Measurements from ENCODE around the gene TMEM62.
"Not testable (repeated sequence)": the region's sequence is repeated elsewhere in the genome, so short reads cannot be mapped to it uniquely, and the experiment has no call there.

The TMEM62 gene

DNA sequence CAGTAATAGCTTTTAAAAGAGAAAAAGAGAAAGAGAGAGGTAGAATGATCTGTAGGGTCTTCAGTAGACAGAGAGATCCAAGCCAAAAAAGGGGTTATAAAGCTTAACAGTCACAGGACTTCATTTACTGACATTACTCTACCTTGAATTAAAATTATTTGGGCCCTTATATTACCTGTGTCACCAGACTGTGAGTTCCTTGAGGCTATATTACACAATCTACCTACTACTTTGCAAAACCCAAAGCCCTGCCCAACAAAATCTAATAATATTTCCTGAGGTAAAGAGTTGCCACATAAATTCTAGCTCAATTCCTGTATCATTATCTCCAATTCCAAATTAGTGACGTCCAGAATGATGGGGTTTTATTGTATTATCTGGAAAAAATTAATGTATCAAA lies 29.5 kb upstream of the TMEM62 start:
- DNase-seq (ENCODE audit: low read depth in 1 of 2, low spot score in 1 of 2) = no peak
- in situ Hi-C loops (cut with HindIII; ENCODE audit: low pct_unique_long_range_greater_than_20kb, low sequenced_read_pairs) = no loop called here
- no peak for TF ChIP-seq JUND (IDR thresholded peaks at IDR 0.05; ENCODE audit: low read depth)

DNA sequence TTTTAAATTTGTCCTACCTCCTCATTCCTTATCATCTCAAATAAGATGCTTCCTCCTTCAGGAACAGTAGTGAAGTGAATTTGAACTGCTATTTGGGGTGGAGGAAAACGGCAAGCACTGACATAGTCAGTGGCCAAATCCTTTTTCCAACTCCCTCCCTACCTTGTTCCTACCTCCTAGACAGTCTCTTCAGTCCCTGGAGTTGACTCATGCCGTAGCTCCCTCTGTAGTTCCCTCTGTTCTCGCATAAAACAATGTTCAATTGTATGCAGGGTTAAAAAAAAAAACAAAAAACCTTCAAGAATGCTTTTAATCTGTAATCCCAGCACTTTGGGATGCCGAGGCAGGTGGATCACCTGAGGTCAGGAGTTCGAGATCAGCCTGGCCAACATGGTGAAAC lies 29.0 kb upstream of the TMEM62 start:
- in situ Hi-C loops (cut with HindIII; ENCODE audit: low pct_unique_long_range_greater_than_20kb, low sequenced_read_pairs) = no loop called here
- no peak for TF ChIP-seq JUND (IDR thresholded peaks at IDR 0.05; ENCODE audit: low read depth)
- no peak for DNase-seq (ENCODE audit: low read depth in 1 of 2, low spot score in 1 of 2)

DNA sequence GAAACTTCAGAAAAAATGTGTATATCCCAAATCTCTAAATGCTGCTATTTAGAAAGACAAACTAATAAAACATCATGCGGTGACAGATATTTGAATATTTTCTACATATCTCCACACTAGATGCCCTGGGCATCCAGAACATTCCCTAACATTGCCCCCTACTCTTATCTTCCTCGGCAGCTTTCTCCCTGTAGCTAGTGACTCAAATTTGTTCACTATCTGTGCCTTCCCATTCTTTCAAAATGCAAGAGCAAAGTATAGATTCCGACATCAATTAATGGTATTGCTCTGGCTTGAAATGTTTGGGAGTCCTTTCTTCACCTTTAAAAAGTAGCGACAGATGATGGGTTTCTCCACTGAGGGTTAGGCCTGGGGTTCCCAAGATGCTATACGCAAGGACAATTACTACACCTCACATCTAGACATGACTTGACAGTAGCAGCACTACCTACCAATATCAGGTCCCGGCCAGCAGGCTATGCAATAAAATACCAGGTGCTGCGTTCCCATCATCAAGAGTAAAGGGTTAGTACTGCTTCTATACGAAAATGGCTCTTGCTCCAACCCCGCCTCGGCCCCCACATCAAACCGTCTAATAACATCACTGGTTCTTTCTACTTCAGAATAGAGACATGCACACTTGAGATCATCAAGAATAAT lies 28.2 kb upstream of the TMEM62 start:
- TF ChIP-seq JUND (IDR thresholded peaks at IDR 0.05; ENCODE audit: low read depth) = no peak
- DNase-seq (ENCODE audit: low read depth in 1 of 2, low spot score in 1 of 2) = peak; percentile 16 to 39
- in situ Hi-C loops (cut with HindIII; ENCODE audit: low pct_unique_long_range_greater_than_20kb, low sequenced_read_pairs) = no loop called here

DNA sequence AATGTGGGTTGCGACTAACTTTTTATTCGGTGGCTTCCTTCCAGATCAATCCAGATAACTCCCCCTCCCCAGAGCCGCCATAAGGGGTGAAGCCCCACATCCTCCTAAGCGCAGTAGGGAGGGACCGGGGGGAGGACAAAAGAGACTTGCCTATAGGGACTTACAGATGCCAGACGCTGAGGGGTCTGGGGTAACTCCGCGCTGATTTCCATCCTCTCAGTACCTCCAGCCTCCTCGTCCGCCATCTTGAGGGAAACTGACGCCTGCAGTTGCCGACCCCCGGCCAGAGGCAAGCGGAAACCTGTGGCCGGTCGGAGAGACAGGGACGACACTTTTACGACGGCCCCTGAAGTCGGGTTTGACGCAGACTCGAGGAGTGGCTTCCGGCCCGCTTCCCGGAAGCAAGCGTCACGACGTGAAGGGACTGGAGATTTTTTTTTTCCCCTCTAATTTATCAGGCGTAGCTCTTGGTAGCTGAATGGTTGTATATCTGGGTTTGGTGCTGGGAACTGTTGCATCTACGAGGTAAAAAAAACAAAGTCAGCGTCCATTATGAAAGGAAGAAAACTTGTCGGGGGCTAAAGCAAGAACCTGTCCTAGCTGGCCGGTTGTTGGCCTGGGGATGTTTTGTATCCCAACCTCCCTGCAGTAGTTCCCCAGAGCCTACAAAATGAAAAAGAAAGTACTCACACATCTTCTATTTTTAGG lies 27.5 kb upstream of the TMEM62 start, which contains the start of gene UBR1:
TSS of gene UBR1 (minus strand) at position 261 of the 708 bp plus-strand sequence. CDS start at position 245, 16 bp downstream.
- in situ Hi-C loops (cut with HindIII; ENCODE audit: low pct_unique_long_range_greater_than_20kb, low sequenced_read_pairs) = no loop called here
- TF ChIP-seq JUND (IDR thresholded peaks at IDR 0.05; ENCODE audit: low read depth) = no peak
- peak; percentile 56 to 91 for DNase-seq (ENCODE audit: low read depth in 1 of 2, low spot score in 1 of 2)

DNA sequence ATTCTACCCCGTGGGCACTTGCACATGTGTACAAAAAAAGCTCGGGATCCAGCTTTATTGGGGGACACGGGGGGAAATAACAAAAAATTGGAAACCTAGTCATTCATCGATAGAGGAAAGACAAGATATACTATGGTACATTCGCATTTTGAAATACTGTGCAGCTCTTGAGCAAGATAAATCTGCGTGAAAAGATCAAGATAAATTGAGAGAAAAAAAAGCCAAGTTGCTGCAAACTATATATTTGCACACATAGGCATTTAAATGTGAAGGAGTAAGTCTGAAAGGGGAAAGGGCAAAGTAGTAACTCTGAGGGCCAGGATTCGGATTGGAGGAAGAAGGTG lies 26.9 kb upstream of the TMEM62 start:
- in situ Hi-C loops (cut with HindIII; ENCODE audit: low pct_unique_long_range_greater_than_20kb, low sequenced_read_pairs) = no loop called here
- DNase-seq (ENCODE audit: low read depth in 1 of 2, low spot score in 1 of 2) = no peak
- TF ChIP-seq JUND (IDR thresholded peaks at IDR 0.05; ENCODE audit: low read depth) = no peak

DNA sequence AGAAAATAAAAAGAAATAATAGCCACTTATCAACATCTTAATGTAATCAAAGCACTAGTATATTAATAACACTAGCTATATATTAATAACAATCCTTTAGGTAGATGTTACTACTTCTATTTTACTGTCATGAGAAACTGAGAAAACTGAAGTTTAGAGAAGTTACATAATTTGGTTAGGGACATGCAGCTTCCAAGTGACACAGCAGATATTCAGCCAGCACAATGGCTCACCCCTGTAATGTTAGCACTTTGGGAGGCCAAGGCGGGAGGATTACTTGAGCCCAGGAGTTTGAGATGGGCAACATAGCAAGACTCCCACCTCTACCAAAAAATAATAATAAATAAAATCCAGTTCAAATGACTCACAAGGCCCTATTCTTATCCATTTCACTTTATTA lies 25.6 kb upstream of the TMEM62 start:
- no peak for TF ChIP-seq JUND (IDR thresholded peaks at IDR 0.05; ENCODE audit: low read depth)
- DNase-seq (ENCODE audit: low read depth in 1 of 2, low spot score in 1 of 2) = no peak
- in situ Hi-C loops (cut with HindIII; ENCODE audit: low pct_unique_long_range_greater_than_20kb, low sequenced_read_pairs) = no loop called here

DNA sequence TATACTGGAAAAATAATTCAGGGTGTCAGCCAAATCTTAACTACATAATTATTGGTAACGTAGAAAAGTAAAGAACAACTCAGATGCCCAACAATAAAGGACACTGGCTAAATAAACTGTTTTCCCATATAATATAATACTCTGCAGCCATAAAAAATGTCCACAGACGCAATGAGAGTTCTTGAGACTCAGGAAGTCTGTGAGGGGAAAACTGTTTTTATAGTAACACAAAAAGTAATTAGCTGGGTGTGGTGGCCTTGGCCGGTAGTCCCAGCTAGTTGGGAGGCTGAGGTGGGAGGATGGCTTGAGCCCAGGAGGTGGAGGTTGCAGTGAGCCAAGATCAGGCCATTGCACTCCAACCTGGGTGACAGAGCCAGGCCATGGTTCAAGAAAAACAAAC lies 22.0 kb upstream of the TMEM62 start:
- TF ChIP-seq JUND (IDR thresholded peaks at IDR 0.05; ENCODE audit: low read depth) = no peak
- no peak for DNase-seq (ENCODE audit: low read depth in 1 of 2, low spot score in 1 of 2)
- in situ Hi-C loops (cut with HindIII; ENCODE audit: low pct_unique_long_range_greater_than_20kb, low sequenced_read_pairs) = no loop called here

DNA sequence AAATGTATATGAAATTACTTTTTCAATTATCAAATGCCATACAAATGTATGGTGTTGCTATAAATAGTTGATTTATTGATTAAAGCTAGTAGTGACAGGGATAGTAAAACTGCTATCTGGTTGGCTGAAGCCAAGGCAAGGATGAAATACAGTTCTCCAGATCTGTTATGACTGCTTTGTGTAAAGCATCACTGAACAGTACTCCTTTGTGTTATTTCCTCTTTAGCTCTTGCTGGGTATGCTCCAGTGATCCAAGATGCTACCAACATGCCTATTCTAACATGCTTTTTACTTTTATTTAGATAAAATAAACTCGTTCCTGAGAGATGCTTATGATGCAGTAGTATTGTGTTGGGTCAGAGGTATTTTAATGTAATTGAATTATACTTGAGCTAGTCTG lies 15.1 kb upstream of the TMEM62 start:
- in situ Hi-C loops (cut with HindIII; ENCODE audit: low pct_unique_long_range_greater_than_20kb, low sequenced_read_pairs) = no loop called here
- no peak for TF ChIP-seq JUND (IDR thresholded peaks at IDR 0.05; ENCODE audit: low read depth)
- no peak for DNase-seq (ENCODE audit: low read depth in 1 of 2, low spot score in 1 of 2)

DNA sequence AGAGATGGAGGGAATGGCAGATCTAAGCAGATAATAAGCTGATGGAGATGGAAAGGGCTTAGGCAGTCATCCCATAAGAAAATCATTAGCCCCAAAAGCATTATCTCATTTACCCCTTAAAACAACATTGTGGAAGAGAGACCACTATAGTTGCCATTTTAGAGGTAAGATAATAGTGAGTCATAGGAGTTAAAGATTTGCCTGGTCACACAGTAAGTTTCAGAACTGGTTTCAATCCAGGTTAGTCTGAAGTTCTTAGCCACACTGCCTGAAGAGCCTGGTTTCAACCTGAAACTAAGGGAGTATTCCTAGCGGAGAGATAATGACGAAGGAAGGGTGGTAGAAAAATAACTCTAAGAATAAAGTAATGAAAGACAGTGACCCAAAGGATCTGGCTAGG lies 14.6 kb upstream of the TMEM62 start:
- in situ Hi-C loops (cut with HindIII; ENCODE audit: low pct_unique_long_range_greater_than_20kb, low sequenced_read_pairs) = no loop called here
- no peak for DNase-seq (ENCODE audit: low read depth in 1 of 2, low spot score in 1 of 2)
- no peak for TF ChIP-seq JUND (IDR thresholded peaks at IDR 0.05; ENCODE audit: low read depth)

DNA sequence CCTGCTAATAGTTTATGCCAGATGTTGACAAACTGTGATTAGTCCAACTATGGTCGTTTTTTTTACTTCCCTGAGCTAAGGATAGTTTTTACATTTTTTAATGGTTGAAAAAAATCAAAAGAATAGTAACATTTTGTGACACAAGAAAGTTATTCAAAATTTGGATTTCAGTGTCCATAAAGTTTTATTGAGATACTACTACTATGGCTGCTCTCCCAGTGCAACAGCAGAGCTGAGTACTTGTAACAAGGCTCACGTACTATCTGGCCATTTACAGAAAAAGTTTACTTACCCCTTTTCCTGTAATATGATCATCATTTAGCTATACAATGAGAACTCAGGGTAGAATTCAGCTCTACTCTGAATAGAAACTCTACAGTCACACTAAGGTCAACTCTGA lies 11.5 kb upstream of the TMEM62 start:
- DNase-seq (ENCODE audit: low read depth in 1 of 2, low spot score in 1 of 2) = no peak
- in situ Hi-C loops (cut with HindIII; ENCODE audit: low pct_unique_long_range_greater_than_20kb, low sequenced_read_pairs) = no loop called here
- TF ChIP-seq JUND (IDR thresholded peaks at IDR 0.05; ENCODE audit: low read depth) = no peak

DNA sequence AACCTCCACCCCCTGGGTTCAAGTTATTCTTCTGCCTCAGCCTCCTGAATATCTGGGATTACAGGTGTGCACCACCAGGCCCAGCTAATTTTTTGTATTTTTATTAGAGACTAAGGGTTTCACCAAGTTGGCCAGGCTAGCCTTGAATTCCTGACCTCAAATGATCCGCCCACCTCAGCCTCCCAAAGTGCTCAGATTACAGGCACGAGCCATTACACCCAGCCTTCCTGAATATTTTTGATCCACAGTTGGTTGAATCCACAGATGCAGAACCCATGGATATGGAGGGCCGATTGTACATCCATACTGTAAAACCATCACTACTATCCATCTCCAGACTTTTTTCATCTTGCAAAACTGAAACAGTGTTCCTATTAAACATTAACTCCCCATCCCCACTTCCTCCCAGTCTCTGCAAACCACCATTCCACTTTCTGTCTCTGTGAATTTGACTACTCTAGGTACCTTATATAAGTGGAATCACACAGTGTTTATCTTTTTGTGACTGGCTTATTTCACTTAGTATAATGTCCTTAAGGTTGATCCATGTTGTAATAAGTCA lies 8.2 kb upstream of the TMEM62 start:
- TF ChIP-seq JUND (IDR thresholded peaks at IDR 0.05; ENCODE audit: low read depth) = no peak
- in situ Hi-C loops (cut with HindIII; ENCODE audit: low pct_unique_long_range_greater_than_20kb, low sequenced_read_pairs) = no loop called here
- DNase-seq (ENCODE audit: low read depth in 1 of 2, low spot score in 1 of 2) = no peak

DNA sequence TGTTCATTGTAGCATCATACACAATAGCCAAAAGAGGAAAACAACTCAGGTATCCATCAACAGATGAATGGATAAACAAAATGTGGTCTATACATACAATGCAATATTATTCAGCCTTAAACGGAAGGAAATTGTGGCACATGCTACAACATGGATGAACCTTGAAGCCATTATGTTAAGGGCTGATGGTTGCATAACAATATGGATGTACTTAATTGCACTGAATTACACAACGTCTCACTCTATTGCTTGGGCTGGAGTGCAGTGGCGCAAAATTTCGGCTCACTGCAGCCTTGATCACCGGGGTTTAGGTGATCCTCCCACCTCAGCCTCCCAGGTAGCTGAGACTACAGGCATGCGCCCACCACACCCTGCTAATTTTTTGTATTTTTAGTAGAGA lies 7.0 kb upstream of the TMEM62 start:
- no peak for DNase-seq (ENCODE audit: low read depth in 1 of 2, low spot score in 1 of 2)
- no peak for TF ChIP-seq JUND (IDR thresholded peaks at IDR 0.05; ENCODE audit: low read depth)
- in situ Hi-C loops (cut with HindIII; ENCODE audit: low pct_unique_long_range_greater_than_20kb, low sequenced_read_pairs) = no loop called here

DNA sequence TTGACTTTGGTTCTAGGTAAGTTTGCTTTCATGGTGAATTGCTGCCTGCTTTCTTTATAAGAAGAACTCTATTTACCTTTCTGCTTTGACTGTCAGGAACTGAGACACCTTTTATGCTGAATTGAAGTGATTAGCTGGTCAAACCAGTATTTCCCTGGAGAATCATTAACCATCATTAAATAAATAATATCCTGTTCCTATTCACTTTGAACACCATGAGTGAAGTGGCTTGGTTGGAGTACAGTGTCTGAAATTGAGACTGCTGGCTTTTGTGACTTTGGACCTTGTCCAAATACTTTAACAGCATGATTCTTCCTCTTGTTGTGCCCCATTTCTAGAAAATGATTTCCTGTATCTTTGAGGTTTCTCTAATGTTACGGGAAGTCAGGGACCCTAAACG lies 5.6 kb upstream of the TMEM62 start:
- in situ Hi-C loops (cut with HindIII; ENCODE audit: low pct_unique_long_range_greater_than_20kb, low sequenced_read_pairs) = no loop called here
- peak in 1 of 2 experiments; percentile 57 for DNase-seq (ENCODE audit: low read depth in 1 of 2, low spot score in 1 of 2)
- TF ChIP-seq JUND (IDR thresholded peaks at IDR 0.05; ENCODE audit: low read depth) = no peak

DNA sequence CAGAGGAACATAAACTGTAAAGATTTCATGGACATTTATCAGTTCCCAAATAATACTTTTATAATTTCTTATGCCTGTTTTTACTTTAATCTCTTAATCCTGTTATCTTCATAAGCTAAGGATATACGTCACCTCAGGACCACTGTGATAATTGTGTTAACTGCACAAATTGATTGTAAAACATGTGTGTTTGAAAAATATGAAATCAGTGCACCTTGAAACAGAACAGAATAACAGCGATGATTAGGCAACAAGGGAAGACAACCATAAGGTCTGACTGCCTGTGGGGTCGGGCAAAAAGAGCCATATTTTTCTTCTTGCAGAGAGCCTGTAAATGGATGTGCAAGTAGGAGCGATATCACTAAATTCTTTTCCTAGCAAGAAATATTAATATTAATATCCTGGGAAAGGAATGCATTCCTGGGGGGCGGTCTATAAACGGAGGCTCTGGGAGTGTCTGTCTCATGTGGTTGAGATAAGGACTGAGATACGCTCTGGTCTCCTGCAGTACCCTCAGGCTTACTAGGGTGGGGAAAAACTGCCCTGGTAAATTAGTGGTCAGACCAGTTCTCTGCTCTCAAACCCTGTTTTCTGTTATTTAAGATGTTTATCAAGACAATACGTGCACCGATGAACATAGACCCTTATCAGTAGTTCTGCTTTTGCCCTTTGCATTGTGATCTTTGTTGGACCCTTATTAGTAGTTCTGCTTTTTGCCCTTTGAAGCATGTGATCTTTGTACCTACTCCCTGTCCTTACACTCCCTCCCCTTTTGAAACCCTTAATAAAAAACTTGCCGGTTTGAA lies 5.0 kb upstream of the TMEM62 start:
- DNase-seq (ENCODE audit: low read depth in 1 of 2, low spot score in 1 of 2); in situ Hi-C loops (cut with HindIII; ENCODE audit: low pct_unique_long_range_greater_than_20kb, low sequenced_read_pairs): not testable (repeated sequence)

Measured in T47D (cell line).